Kidney (tissue), 14 donors: ENCODE results near the gene GLT8D1. TPM values are rescaled to one million over a fixed set of nuclear protein-coding genes. Genes with fewer than 3 reads are reported as not detected.

Experiments
- DNase-seq, 5 donors: peaks; one replicate each; pipeline ENCODE4 v3.0.0-alpha.2; 2013 to 2020
- FAIRE-seq: peaks from 2 replicates; lab custom pipeline; 2012; peaks lifted over from hg19 to GRCh38; lab: Jason Lieb, UNC
- H3K27ac ChIP-seq, 2 donors: one replicate each; pipeline ENCODE4 v1.7.0; 2013; ENCODE audit warnings: low read depth in 2 of 2, low read length in 2 of 2, inconsistent platforms in 1 of 2
- H3K27me3 ChIP-seq: one replicate; pipeline ENCODE4 v1.7.1; 2013; ENCODE audit warnings: low read length, inconsistent platforms; ENCODE audit not compliant: control insufficient read depth, insufficient read depth
- H3K36me3 ChIP-seq, 3 donors: one replicate each; pipeline versions ENCODE4 v1.7.0 to v1.7.1; 2013; ENCODE audit warnings: low read length in 3 of 3, control low read depth in 1 of 3, inconsistent platforms in 1 of 3; ENCODE audit not compliant: insufficient read depth in 3 of 3, control insufficient read depth in 2 of 3
- H3K4me1 ChIP-seq, 3 donors: one replicate each; pipeline versions ENCODE4 v1.7.0 to v1.7.1; 2013; ENCODE audit warnings: low read length in 3 of 3, inconsistent platforms in 1 of 3, low read depth in 1 of 3; ENCODE audit not compliant: control insufficient read depth in 2 of 3, insufficient read depth in 2 of 3
- H3K4me3 ChIP-seq, 3 donors: one replicate each; pipeline versions ENCODE4 v1.7.0 to v1.8.1; 2013; ENCODE audit warnings: low read length in 3 of 3, control low read depth in 1 of 3, inconsistent platforms in 1 of 3
- H3K9ac ChIP-seq, 3 donors: one replicate each; pipeline versions ENCODE4 v1.7.0 to v1.7.1; 2013; ENCODE audit warnings: low read length in 3 of 3, control low read depth in 1 of 3, inconsistent platforms in 1 of 3
- H3K9me3 ChIP-seq, 3 donors: one replicate each; pipeline versions ENCODE4 v1.7.0 to v1.7.1; 2013; ENCODE audit warnings: low read length in 3 of 3, control low read depth in 1 of 3, inconsistent platforms in 1 of 3; ENCODE audit not compliant: control insufficient read depth in 2 of 3, insufficient read depth in 1 of 3
- intact Hi-C: fragments of 100-400 bp; cut with DNase I; formaldehyde crosslinking; loops from one replicate; pipeline ENCODE4 v1.11.1; 2022
- polyA plus RNA-seq: library from polyadenylated mRNA; stranded (reverse); fragments of 350-450 nt; fragmentation: Illumina TruSeq; extraction: RNeasy Lipid Tissue Mini Kit (QIAGEN cat#74804); gene quantifications from one replicate; pipeline ENCODE4 v1.2.3, GENCODE V29; 2014; ENCODE audit warnings: low read depth, low replicate concordance; ENCODE audit not compliant: insufficient read depth
- total RNA-seq: library from RNA; stranded (reverse); fragmentation: NEBNext Ultra II Directional; extraction: Animal tissue kit (Norgen Biotek cat#: 25700); gene quantifications from one replicate; pipeline ENCODE4 v1.2.1, GENCODE V29; 2021
- TF ChIP-seq, protein P1 (sequence below): IDR thresholded peaks from 3 replicates; pipeline ENCODE4 v1.5.1; 2012; ENCODE audit warnings: mild to moderate bottlenecking, moderate library complexity, borderline replicate concordance; ENCODE audit not compliant: insufficient read depth; ENCODE audit errors: extremely low read depth
- donor health status: control.
- donor health status: control.
- donor health status: control.
- donor health status: control.
- donor health status: control.
- donor health status: DM: yes; HTN: yes; CAD: no.
- donor health status: Normal renal cell carcinoma (clear cell type).

The GLT8D1 gene
- total and polyA plus RNA-seq, 2 donors from 2014 or later, result 60.4 to 62.1 TPM

- H3K27ac ChIP-seq, result no peak overlapping the region
- H3K9me3 ChIP-seq, result no peaks in the 10 kb centered on the region
- DNase-seq, result no peak
- no peak overlapping the region for H3K9ac ChIP-seq
- peaks cover 16 to 44% (median 24%) of the 10 kb centered on the region in 3 donors for H3K36me3 ChIP-seq
- H3K4me3 ChIP-seq, result no peak overlapping the region
- TF ChIP-seq, protein P1, sequence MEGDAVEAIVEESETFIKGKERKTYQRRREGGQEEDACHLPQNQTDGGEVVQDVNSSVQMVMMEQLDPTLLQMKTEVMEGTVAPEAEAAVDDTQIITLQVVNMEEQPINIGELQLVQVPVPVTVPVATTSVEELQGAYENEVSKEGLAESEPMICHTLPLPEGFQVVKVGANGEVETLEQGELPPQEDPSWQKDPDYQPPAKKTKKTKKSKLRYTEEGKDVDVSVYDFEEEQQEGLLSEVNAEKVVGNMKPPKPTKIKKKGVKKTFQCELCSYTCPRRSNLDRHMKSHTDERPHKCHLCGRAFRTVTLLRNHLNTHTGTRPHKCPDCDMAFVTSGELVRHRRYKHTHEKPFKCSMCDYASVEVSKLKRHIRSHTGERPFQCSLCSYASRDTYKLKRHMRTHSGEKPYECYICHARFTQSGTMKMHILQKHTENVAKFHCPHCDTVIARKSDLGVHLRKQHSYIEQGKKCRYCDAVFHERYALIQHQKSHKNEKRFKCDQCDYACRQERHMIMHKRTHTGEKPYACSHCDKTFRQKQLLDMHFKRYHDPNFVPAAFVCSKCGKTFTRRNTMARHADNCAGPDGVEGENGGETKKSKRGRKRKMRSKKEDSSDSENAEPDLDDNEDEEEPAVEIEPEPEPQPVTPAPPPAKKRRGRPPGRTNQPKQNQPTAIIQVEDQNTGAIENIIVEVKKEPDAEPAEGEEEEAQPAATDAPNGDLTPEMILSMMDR, result no peak
- no peak for FAIRE-seq
- no peaks in the 10 kb centered on the region for H3K27me3 ChIP-seq
- no peaks in the 10 kb centered on the region for H3K4me1 ChIP-seq
- intact Hi-C loops, result no loop called here
Observed at GRCh38 chr3:52655895-52656294, 49.7 kb downstream of the GLT8D1 start.

- Histone ChIP-seq H3K4me3 (no peak overlapping the region), H3K27me3 (no peaks in the 10 kb centered on the region), H3K9ac (no peak overlapping the region), H3K27ac (no peak overlapping the region), H3K9me3 (no peaks in the 10 kb centered on the region), H3K4me1 (no peaks in the 10 kb centered on the region), H3K36me3 (peaks cover 22 to 36% (median 29%) of the 10 kb centered on the region in 3 donors)
- no peak for DNase-seq
- no peak for FAIRE-seq
- intact Hi-C loops, result no loop called here
- TF ChIP-seq, protein P1, result no peak
Observed at GRCh38 chr3:52651592-52651991, 54.0 kb downstream of the GLT8D1 start.

GRCh38 chr3:52650439-52650838 lies 55.2 kb downstream of the GLT8D1 start:
- TF ChIP-seq, protein P1, result no peak
- no peak overlapping the region for H3K27ac ChIP-seq
- no peaks in the 10 kb centered on the region for H3K4me1 ChIP-seq
- H3K27me3 ChIP-seq, result no peaks in the 10 kb centered on the region
- DNase-seq (no peak), FAIRE-seq (no peak)
- peaks cover 20 to 37% (median 30%) of the 10 kb centered on the region in 3 donors for H3K36me3 ChIP-seq
- H3K9ac ChIP-seq, result no peak overlapping the region
- H3K4me3 ChIP-seq, result no peak overlapping the region
- no peaks in the 10 kb centered on the region for H3K9me3 ChIP-seq
- intact Hi-C loops, result no loop called here

DNA sequence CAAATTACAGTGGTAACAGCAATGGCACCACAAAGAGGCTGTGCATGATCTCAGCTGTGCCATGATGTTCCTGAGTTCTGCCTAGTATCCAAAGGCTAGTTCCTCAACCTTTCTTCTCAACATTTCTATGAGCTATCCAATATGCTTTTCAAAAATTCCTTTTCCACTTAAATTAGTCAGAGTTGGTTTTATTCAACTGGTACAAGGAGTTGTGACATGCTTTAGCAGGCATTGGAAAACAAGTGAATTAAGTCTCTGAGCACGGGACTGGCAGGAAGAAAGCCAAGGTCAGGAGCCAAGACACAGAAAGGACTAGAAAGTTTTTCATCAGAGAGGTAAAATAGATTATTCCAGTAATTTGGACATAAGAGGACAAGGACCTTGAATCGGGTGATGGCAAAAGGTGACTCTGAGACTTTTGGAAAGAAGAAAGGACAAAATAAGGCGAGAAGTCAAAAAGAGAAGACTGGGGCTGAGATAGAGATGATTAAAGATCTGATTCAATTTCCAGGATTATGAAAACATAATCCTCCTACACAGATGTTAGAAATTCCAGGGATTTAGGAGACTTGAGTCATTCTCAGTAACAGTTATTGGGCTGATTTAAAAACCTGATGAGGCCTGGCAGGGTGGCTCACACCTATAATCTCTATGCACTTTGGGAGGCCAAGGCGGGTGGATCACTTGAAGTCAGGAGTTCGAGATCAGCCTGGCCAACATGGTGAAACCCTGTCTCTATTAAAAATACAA lies 56.0 kb downstream of the GLT8D1 start:
- DNase-seq (no peak), FAIRE-seq (no peak)
- TF ChIP-seq, protein P1, result no peak
- H3K9ac ChIP-seq, result no peak overlapping the region
- H3K4me1 ChIP-seq, result no peaks in the 10 kb centered on the region
- no peaks in the 10 kb centered on the region for H3K9me3 ChIP-seq
- no peak overlapping the region for H3K4me3 ChIP-seq
- no peak overlapping the region for H3K27ac ChIP-seq
- H3K27me3 ChIP-seq, result no peaks in the 10 kb centered on the region
- H3K36me3 ChIP-seq, result peaks cover 18 to 43% (median 25%) of the 10 kb centered on the region in 3 donors
- intact Hi-C loops, result no loop called here
